ENCODE results near the gene NHERF1. TPM values are rescaled to one million over a fixed set of nuclear protein-coding genes. Genes with fewer than 3 reads are reported as not detected.

NHERF1 gene
- total and polyA plus RNA-seq, 9 of the 15 experiments (the other 6 are each of a cell fraction or from before 2014, with no cell fraction given), result 11.4 to 79.9 (median 36.9) TPM

DNA sequence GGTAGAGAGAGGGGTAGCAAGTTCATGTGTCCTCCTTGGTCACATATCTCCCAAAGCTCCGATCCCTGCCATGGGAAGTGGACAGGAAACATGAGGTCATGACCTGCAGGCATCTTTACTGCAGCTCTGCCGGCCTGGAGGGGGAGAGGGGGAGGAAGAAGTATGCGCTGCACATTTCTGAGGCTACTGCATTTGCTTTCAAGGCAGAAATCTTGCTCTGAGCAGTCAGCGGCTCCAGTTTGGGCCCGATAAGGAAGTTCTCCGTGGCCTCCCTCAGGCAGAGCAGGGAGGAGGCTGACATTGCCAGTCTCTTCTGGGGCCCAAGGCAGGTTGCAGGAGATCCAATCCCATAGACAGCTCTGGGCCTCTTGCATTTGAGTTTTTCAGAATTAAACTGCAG is 1.5 kb upstream of the NHERF1 start (continued):
- no peak for TF ChIP-seq ZNF57 (CRISPR knock-in tag; IDR thresholded peaks at IDR 0.05)
- peak; percentile 64; the same call in 1 of the 2 replicates for TF ChIP-seq CTBP1 (IDR thresholded peaks at IDR 0.05; ENCODE audit: borderline replicate concordance)
- peak in 1 of 2 experiments; percentile 68; a peak in 1 of 3 replicates for TF ChIP-seq CBX3 (IDR thresholded peaks at IDR 0.05; ENCODE audit: borderline replicate concordance in 1 of 2, low read length in 2 of 2)
- 0 out of 2 replicates have a peak, but pooled peaks have one; percentile 15 for TF ChIP-seq JUN (IDR thresholded peaks at IDR 0.05; ENCODE audit: borderline replicate concordance, low read depth, low read length)
- TF ChIP-seq JUN (CRISPR knock-in tag; IDR thresholded peaks at IDR 0.05; ENCODE audit: borderline replicate concordance), result no peak
- TF ChIP-seq YY1 (IDR thresholded peaks at IDR 0.05; ENCODE audit: borderline replicate concordance in 1 of 3, control insufficient read depth in 1 of 3, extremely low read depth in 1 of 3, insufficient read depth in 3 of 3, insufficient read length in 1 of 3, insufficient replicate concordance in 2 of 3, low read depth in 1 of 3, low read length in 2 of 3), result peak in 1 of 3 experiments; percentile 40
- TF ChIP-seq PHF20 (IDR thresholded peaks at IDR 0.05; ENCODE audit: partially characterized antibody), result peak; percentile 41
- no peak for TF ChIP-seq FOXA3 (CRISPR knock-in tag; conservative IDR thresholded peaks at IDR 0.05 in 1 of 2, IDR thresholded peaks at IDR 0.05 in 1 of 2)
- TF ChIP-seq LEF1 (IDR thresholded peaks at IDR 0.05), result peak; percentile 57; the same call in 1 of the 2 replicates
- peak; percentile 48 for TF ChIP-seq CXXC5 (CRISPR knock-in tag; IDR thresholded peaks at IDR 0.05)
- peak; percentile 9; the same call in 1 of the 2 replicates for TF ChIP-seq ELF4 (CRISPR knock-in tag; IDR thresholded peaks at IDR 0.05)
- no peak for TF ChIP-seq ZNF77 (CRISPR knock-in tag; IDR thresholded peaks at IDR 0.05)
- TF ChIP-seq NCOA1 (IDR thresholded peaks at IDR 0.05; ENCODE audit: low read depth), result 0 out of 2 replicates have a peak, but pooled peaks have one; percentile 18
- peak in 1 of 2 experiments; percentile 38; a peak in 1 of 4 replicates for TF ChIP-seq RAD21 (CRISPR knock-in tag; conservative IDR thresholded peaks at IDR 0.05 in 1 of 2, IDR thresholded peaks at IDR 0.05 in 1 of 2)
- TF ChIP-seq HDAC6 (IDR thresholded peaks at IDR 0.05; ENCODE audit: low read depth, low read length), result no peak
- TF ChIP-seq ETV1 (tag; conservative IDR thresholded peaks at IDR 0.05; ENCODE audit: low read depth), result 0 out of 2 replicates have a peak, but pooled peaks have one; percentile 1
- TF ChIP-seq, protein P1, sequence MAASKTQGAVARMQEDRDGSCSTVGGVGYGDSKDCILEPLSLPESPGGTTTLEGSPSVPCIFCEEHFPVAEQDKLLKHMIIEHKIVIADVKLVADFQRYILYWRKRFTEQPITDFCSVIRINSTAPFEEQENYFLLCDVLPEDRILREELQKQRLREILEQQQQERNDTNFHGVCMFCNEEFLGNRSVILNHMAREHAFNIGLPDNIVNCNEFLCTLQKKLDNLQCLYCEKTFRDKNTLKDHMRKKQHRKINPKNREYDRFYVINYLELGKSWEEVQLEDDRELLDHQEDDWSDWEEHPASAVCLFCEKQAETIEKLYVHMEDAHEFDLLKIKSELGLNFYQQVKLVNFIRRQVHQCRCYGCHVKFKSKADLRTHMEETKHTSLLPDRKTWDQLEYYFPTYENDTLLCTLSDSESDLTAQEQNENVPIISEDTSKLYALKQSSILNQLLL (CRISPR knock-in tag; IDR thresholded peaks at IDR 0.05; ENCODE audit: borderline replicate concordance), result no peak
- TF ChIP-seq, protein P2, sequence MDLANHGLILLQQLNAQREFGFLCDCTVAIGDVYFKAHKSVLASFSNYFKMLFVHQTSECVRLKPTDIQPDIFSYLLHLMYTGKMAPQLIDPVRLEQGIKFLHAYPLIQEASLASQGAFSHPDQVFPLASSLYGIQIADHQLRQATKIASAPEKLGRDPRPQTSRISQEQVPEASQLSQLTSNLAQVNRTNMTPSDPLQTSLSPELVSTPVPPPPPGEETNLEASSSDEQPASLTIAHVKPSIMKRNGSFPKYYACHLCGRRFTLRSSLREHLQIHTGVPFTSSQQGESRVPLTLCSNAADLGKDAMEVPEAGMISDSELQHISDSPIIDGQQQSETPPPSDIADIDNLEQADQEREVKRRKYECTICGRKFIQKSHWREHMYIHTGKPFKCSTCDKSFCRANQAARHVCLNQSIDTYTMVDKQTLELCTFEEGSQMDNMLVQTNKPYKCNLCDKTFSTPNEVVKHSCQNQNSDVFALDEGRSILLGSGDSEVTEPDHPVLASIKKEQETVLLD (IDR thresholded peaks at IDR 0.05), result peak; percentile 70; the same call in 1 of the 2 replicates
- no peak for TF ChIP-seq SMARCB1 (IDR thresholded peaks at IDR 0.05; ENCODE audit: insufficient read length, low read depth)
- TF ChIP-seq, protein P3, sequence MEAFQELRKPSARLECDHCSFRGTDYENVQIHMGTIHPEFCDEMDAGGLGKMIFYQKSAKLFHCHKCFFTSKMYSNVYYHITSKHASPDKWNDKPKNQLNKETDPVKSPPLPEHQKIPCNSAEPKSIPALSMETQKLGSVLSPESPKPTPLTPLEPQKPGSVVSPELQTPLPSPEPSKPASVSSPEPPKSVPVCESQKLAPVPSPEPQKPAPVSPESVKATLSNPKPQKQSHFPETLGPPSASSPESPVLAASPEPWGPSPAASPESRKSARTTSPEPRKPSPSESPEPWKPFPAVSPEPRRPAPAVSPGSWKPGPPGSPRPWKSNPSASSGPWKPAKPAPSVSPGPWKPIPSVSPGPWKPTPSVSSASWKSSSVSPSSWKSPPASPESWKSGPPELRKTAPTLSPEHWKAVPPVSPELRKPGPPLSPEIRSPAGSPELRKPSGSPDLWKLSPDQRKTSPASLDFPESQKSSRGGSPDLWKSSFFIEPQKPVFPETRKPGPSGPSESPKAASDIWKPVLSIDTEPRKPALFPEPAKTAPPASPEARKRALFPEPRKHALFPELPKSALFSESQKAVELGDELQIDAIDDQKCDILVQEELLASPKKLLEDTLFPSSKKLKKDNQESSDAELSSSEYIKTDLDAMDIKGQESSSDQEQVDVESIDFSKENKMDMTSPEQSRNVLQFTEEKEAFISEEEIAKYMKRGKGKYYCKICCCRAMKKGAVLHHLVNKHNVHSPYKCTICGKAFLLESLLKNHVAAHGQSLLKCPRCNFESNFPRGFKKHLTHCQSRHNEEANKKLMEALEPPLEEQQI (IDR thresholded peaks at IDR 0.05), result no peak
- TF ChIP-seq BCOR (IDR thresholded peaks at IDR 0.05), result 0 out of 2 replicates have a peak, but pooled peaks have one; percentile 8
- peak; percentile 41 for TF ChIP-seq TAF1 (IDR thresholded peaks at IDR 0.05; ENCODE audit: control insufficient read depth, extremely low read depth, insufficient read depth, low read length, severe bottlenecking)
